Measurements from ENCODE around the gene TMUB1. TPM values are rescaled to one million over a fixed set of nuclear protein-coding genes. Genes with fewer than 3 reads are reported as not detected.

TMUB1 gene
- total and polyA plus RNA-seq, 12 donors = 18.5 to 88.2 (median 26.1) TPM

DNA sequence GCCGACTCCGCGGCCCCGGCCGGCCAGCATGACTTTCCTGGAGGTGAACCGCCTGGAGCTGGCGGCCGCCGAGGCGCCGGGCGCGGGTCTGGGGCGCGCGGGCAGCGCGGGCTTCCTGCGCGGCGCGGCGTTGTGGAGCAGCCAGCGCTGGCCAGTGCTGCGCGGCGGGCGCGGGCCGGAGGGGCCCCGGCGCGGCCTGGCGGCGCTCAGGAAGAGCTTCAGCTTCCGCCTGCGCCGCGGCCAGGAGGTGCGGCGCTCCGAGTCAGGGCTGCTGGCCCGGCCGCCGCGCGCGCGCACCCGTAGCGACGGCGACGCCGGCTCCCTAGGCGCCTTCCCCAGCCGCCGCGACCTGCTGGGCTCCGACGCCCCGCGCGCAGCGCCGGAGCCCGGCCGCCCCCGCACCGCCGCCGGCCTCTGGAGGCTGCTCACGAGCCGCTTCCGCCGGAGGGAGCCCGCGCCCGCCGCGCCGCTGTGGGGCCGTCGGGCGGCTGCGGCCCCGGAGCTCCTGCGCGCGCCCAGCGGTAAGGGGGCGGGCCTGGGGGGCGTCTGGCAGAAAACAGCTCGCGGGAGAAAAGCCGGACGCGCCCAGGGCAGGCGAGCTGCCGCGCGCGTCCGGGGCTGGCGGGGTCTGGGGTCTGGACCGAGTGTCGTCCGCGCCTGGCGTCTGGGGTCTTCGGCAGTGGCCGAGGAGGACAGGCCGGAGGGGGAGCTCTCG is 32.0 kb upstream of the TMUB1 start:
- Histone ChIP-seq H3K4me1 (peaks cover 3 to 38% (median 22%) of the 10 kb centered on the region in 9 donors), H3K27ac (peak overlapping the region in 2 of 10 donors; percentile 52 to 62), H3K27me3 (no peaks in the 10 kb centered on the region), H3K36me3 (peaks cover 0 to 33% (median 12%) of the 10 kb centered on the region in 9 donors), H3K9me3 (no peaks in the 10 kb centered on the region), H3K4me3 (peak overlapping the region in 6 of 10 donors; percentile 18 to 35 (median 26))
- TF ChIP-seq, protein P1, sequence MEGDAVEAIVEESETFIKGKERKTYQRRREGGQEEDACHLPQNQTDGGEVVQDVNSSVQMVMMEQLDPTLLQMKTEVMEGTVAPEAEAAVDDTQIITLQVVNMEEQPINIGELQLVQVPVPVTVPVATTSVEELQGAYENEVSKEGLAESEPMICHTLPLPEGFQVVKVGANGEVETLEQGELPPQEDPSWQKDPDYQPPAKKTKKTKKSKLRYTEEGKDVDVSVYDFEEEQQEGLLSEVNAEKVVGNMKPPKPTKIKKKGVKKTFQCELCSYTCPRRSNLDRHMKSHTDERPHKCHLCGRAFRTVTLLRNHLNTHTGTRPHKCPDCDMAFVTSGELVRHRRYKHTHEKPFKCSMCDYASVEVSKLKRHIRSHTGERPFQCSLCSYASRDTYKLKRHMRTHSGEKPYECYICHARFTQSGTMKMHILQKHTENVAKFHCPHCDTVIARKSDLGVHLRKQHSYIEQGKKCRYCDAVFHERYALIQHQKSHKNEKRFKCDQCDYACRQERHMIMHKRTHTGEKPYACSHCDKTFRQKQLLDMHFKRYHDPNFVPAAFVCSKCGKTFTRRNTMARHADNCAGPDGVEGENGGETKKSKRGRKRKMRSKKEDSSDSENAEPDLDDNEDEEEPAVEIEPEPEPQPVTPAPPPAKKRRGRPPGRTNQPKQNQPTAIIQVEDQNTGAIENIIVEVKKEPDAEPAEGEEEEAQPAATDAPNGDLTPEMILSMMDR (IDR thresholded peaks at IDR 0.05) = peak in 1 of 9 donors; percentile 19
- WGBS, 2 donors = 5 to 6% methylated on average over 88 to 114 of the region's 114 CpGs
- peak in 5 of 8 donors; percentile 12 to 66 (median 43) for ATAC-seq
- intact Hi-C loops (cut with DNase I) = loop anchor here in 3 of 10 donors (10.0 kb wide), 3 partner anchors 60 to 220 kb away; partner anchors contain the start of genes CDK5 (in 1 of the 3) and SLC4A2 (in 1 of the 3)
- no peak for DNase-seq

DNA sequence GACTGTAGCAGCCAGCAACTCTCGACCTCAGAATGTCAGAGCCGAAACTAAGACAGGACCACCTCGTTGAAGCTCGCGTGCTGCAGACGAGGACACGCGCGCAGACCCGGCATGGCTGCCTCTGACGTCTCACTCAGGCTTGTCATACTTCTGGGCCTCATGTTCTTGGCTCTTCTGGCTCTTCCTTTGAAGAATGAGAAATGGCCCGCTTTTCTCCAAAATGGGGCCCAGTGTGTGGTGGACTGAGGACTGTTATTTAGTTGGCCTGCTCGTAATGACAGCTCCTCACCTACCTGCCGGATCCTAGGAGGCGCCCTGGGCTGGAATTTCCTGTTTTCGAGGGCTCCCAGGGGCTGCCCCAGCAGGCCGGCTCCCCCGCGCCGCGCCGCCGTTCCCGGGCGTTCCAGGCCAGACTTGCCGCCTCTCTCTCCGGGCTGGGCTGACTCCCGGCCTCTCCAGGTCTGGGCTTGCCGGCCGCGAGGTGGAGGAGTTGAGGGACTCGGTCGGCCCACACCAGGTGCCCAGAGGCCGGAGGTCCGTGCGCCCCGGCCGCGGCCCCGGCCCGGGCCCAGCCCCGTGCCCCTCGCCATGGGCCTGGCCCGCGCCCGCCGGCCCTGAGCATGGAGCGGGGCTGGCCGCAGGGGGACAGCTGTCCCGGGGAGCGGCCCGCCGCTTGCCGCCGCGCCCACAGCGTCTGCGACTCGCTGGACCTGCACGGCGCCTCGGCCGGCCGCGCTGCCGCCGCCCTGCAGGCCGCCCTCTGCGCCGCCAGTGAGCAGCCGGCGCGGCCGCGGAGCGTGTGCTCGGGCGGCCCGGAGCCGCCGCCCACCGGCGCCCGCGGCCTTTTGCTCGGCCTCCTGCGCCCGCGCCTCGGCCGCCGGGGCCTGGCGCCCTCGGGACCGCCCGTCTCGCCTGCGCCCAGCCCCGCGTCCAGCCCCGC is 31.1 kb upstream of the TMUB1 start:
- intact Hi-C loops (cut with DNase I) = loop anchor here in 5 of 10 donors (5.0 to 10.0 kb wide), 6 partner anchors 60 to 220 kb away; partner anchors contain the start of genes ABCB8 (in 3 of the 5), CDK5 (in 1 of the 5) and SLC4A2 (in 1 of the 5)
- Histone ChIP-seq H3K27me3 (no peaks in the 10 kb centered on the region), H3K9me3 (no peaks in the 10 kb centered on the region), H3K4me1 (peaks cover 3 to 42% (median 26%) of the 10 kb centered on the region in 9 donors), H3K36me3 (peaks cover 0 to 25% (median 7%) of the 10 kb centered on the region in 9 donors), H3K27ac (no peak overlapping the region), H3K4me3 (peak overlapping the region in 2 of 10 donors; percentile 26 to 30)
- TF ChIP-seq, protein P1 (IDR thresholded peaks at IDR 0.05) = no peak
- DNase-seq = no peak
- WGBS, 2 donors = 22 to 26% methylated on average over 83 to 101 of the region's 101 CpGs
- ATAC-seq = no peak

DNA sequence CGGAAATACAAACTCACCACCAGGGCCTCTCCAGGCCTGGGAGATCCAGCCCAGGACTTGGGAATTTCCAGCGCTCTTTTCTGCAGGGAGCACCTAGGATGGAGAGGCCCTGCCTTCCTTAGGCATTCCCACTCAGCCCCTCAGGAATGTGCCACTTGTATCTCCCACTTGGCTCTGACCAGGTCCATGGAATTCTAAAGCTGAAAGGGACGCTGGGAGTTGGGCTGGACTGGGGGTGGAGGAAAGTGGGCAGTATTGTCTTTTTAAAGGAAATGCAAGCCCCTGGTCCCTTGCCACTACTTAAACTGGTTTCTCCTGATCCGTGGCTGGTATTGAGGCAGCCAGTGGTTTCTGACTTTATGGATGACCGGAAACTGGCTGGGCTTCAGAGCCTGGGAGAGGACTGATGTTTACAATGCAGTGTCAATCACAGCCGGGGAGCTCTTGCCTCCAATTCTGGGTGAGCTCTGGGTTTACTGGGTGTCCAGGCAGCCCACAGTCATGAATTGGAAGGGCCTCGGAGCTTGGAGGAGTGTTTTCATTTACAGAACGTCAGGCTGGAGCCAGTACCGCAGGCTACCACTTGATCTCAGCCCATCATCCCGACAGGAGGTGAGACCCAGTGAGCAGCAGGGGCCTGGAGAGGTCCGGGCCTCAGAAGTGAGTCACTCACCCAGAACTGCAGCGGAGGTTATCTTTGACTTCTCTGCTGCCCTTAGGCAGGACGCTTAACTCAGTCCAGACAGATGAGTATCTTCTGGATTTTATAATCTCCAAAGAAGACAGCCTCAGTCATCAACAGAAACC is 30.3 kb upstream of the TMUB1 start:
- DNase-seq (no peak), ATAC-seq (no peak)
- TF ChIP-seq, protein P1 (IDR thresholded peaks at IDR 0.05) = no peak
- no peaks in the 10 kb centered on the region for H3K9me3 ChIP-seq
- intact Hi-C loops (cut with DNase I) = loop anchor here in 5 of 10 donors (5.0 to 10.0 kb wide), 6 partner anchors 59 to 219 kb away; partner anchors contain the start of genes ABCB8 (in 3 of the 5), CDK5 (in 1 of the 5) and SLC4A2 (in 1 of the 5)
- 82 to 83% methylated on average over 13 of the region's 13 CpGs for WGBS, 2 donors
- H3K4me3 ChIP-seq = no peak overlapping the region
- H3K4me1 ChIP-seq = peaks cover 3 to 45% (median 28%) of the 10 kb centered on the region in 9 donors
- no peaks in the 10 kb centered on the region for H3K27me3 ChIP-seq
- H3K36me3 ChIP-seq = peaks cover 0 to 16% (median 2%) of the 10 kb centered on the region in 9 donors
- H3K27ac ChIP-seq = no peak overlapping the region
